ENCODE measurements around the gene SFTPB. TPM values are rescaled to one million over a fixed set of nuclear protein-coding genes. Genes with fewer than 3 reads are reported as not detected.
"Not testable (repeated sequence)": the region's sequence is repeated elsewhere in the genome, so short reads cannot be mapped to it uniquely, and the experiment has no call there.

SFTPB gene
- total RNA-seq, 1 experiment from 2014 or later = 7.6 TPM

DNA sequence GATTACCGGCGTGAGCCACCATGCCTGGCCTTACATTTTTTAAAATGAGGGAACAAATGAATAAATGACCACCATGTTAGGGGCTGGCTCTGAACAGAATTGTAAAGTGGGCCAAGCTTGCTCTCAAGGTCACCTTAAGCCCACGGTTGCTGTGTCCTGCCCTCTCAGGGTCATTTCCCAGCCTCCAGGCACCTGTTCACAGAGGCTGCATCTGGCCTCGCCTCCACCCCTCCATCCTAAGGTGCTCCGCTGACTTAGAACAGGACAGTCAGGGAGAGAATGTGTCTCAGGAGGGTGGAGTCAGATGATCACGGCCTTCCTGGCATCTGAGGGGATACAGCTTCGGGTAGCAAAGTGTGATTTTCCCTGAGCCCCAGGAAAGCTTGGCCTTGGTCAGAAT lies 7.3 kb downstream of the SFTPB start:
- POLR2A ChIA-PET = no interaction called here
- Mint-ChIP-seq H3K4me1 (no peaks in the 10 kb centered on the region), H3K27ac (no peak overlapping the region), H3K27me3 (ENCODE audit: low read depth) (no peaks in the 10 kb centered on the region), H3K4me3 (no peak overlapping the region), H3K9me3 (no peaks in the 10 kb centered on the region), H3K36me3 (no peaks in the 10 kb centered on the region)
- CTCF ChIA-PET = interaction anchor here (1.3 to 3.4 kb wide), 4 partner anchors 12 to 229 kb away, joined by 3 to 19 read pairs (median 6); no protein-coding TSS in a partner anchor
- TF ChIP-seq SMAD4 (CRISPR knock-in tag; IDR thresholded peaks at IDR 0.05) (no peak), JAZF1 (CRISPR knock-in tag; IDR thresholded peaks at IDR 0.05) (no peak), ZNF121 (CRISPR knock-in tag; IDR thresholded peaks at IDR 0.05) (no peak)
- TF ChIP-seq, protein P1, sequence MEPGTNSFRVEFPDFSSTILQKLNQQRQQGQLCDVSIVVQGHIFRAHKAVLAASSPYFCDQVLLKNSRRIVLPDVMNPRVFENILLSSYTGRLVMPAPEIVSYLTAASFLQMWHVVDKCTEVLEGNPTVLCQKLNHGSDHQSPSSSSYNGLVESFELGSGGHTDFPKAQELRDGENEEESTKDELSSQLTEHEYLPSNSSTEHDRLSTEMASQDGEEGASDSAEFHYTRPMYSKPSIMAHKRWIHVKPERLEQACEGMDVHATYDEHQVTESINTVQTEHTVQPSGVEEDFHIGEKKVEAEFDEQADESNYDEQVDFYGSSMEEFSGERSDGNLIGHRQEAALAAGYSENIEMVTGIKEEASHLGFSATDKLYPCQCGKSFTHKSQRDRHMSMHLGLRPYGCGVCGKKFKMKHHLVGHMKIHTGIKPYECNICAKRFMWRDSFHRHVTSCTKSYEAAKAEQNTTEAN (CRISPR knock-in tag; IDR thresholded peaks at IDR 0.05) = no peak
- TF ChIP-seq, protein P2, sequence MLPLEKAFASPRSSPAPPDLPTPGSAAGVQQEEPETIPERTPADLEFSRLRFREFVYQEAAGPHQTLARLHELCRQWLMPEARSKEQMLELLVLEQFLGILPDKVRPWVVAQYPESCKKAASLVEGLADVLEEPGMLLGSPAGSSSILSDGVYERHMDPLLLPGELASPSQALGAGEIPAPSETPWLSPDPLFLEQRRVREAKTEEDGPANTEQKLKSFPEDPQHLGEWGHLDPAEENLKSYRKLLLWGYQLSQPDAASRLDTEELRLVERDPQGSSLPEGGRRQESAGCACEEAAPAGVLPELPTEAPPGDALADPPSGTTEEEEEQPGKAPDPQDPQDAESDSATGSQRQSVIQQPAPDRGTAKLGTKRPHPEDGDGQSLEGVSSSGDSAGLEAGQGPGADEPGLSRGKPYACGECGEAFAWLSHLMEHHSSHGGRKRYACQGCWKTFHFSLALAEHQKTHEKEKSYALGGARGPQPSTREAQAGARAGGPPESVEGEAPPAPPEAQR (CRISPR knock-in tag; IDR thresholded peaks at IDR 0.05) = no peak
- DNase-seq (ENCODE audit: low spot score) (no peak), ATAC-seq (no peak)

DNA sequence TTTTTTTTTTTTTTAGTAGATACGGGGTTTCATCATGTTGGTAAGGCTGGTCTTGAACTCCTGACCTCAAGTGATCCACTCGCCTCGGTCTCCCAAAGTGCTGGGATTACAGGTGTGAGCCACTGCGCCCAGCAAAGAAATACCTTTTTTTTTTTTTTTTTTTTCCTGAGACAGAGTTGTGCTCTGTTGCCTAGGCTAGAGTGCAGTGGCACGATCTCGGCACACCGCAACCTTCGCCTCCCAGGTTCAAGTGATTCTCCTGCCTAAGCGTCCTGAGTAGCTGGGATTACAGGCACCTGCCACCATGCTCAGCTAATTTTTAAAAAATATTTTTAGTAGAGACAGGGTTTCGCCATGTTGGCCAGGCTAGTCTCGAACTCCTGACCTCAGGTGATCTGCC lies 7.7 kb downstream of the SFTPB start:
- H3K9me3 Mint-ChIP-seq; H3K27ac Mint-ChIP-seq; H3K36me3 Mint-ChIP-seq; H3K4me3 Mint-ChIP-seq; ATAC-seq; H3K4me1 Mint-ChIP-seq; POLR2A ChIA-PET; DNase-seq (ENCODE audit: low spot score); H3K27me3 Mint-ChIP-seq (ENCODE audit: low read depth): not testable (repeated sequence)
- CTCF ChIA-PET = interaction anchor here (1.3 to 3.4 kb wide), 6 partner anchors 11 to 229 kb away, joined by 3 to 19 read pairs (median 8); no protein-coding TSS in a partner anchor

DNA sequence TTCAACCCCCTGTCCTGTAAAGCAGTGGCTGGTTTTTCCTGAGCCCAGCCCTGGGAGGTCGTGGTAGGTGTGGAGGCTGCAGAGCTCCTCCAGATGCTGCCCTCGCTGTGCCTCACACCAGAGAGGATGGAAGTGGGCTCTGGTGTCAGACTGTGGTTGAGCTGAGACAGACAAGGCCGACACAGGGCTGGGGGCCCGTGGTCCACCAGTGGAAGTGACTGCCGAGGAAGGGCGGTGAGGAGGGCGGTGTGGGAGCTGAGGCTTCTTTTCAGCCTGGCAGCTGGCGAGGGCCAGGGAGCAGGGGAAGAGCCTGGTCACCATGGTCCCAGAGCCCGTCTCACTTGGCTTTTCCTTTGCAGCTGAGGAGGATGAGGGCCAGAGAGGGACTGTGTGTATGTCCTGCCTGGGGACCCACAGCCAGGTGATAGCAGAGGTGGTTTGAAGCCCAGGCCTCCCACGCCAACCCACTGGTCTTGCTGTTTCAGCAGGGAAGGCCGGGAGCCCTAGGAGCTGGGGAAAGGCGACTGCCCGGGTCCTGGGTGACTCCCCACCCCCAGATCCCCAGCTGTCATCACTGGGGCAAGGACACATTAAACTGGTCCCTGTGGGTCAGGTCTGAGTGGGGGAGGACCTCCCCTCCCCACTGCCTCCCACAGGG lies 8.5 kb downstream of the SFTPB start:
- no peaks in the 10 kb centered on the region for H3K27me3 Mint-ChIP-seq (ENCODE audit: low read depth)
- no peak for TF ChIP-seq RORB (CRISPR knock-in tag; IDR thresholded peaks at IDR 0.05)
- no peak for TF ChIP-seq NFATC4 (CRISPR knock-in tag; IDR thresholded peaks at IDR 0.05)
- TF ChIP-seq, protein P3, sequence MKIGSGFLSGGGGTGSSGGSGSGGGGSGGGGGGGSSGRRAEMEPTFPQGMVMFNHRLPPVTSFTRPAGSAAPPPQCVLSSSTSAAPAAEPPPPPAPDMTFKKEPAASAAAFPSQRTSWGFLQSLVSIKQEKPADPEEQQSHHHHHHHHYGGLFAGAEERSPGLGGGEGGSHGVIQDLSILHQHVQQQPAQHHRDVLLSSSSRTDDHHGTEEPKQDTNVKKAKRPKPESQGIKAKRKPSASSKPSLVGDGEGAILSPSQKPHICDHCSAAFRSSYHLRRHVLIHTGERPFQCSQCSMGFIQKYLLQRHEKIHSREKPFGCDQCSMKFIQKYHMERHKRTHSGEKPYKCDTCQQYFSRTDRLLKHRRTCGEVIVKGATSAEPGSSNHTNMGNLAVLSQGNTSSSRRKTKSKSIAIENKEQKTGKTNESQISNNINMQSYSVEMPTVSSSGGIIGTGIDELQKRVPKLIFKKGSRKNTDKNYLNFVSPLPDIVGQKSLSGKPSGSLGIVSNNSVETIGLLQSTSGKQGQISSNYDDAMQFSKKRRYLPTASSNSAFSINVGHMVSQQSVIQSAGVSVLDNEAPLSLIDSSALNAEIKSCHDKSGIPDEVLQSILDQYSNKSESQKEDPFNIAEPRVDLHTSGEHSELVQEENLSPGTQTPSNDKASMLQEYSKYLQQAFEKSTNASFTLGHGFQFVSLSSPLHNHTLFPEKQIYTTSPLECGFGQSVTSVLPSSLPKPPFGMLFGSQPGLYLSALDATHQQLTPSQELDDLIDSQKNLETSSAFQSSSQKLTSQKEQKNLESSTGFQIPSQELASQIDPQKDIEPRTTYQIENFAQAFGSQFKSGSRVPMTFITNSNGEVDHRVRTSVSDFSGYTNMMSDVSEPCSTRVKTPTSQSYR (CRISPR knock-in tag; IDR thresholded peaks at IDR 0.05) = no peak
- TF ChIP-seq, protein P4, sequence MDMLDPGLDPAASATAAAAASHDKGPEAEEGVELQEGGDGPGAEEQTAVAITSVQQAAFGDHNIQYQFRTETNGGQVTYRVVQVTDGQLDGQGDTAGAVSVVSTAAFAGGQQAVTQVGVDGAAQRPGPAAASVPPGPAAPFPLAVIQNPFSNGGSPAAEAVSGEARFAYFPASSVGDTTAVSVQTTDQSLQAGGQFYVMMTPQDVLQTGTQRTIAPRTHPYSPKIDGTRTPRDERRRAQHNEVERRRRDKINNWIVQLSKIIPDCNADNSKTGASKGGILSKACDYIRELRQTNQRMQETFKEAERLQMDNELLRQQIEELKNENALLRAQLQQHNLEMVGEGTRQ (CRISPR knock-in tag; IDR thresholded peaks at IDR 0.05) = no peak
- H3K27ac Mint-ChIP-seq = no peak overlapping the region
- H3K36me3 Mint-ChIP-seq = no peaks in the 10 kb centered on the region
- H3K4me3 Mint-ChIP-seq = no peak overlapping the region
- no peaks in the 10 kb centered on the region for H3K4me1 Mint-ChIP-seq
- DNase-seq (ENCODE audit: low spot score) = no peak
- ATAC-seq = no peak
- no peaks in the 10 kb centered on the region for H3K9me3 Mint-ChIP-seq
- CTCF ChIA-PET = interaction anchor here (1.5 to 3.4 kb wide), 5 partner anchors 10 to 69 kb away, joined by 4 to 19 read pairs (median 9); no protein-coding TSS in a partner anchor
- POLR2A ChIA-PET = no interaction called here

DNA sequence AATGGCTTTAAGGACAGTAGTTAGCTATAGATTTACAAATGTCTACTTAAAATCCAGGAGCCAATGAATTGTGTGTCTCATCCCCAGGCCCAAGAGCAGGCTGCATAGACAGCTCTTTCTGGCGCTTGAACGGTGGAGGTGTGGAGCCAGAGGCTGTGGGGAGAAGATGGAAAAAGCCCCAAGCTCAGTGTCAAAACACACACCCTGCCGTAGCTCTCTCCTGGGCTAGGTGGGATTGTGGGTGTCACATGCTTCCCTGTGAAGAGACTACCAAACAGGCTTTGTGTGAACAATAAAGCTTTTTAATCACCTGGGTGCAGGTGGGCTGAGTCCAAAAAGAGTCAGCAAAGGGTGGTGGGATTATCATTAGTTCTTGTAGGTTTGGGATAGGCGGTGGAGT lies 10.6 kb downstream of the SFTPB start:
- DNase-seq (ENCODE audit: low spot score); POLR2A ChIA-PET; H3K4me3 Mint-ChIP-seq; H3K4me1 Mint-ChIP-seq; H3K9me3 Mint-ChIP-seq; ATAC-seq; H3K36me3 Mint-ChIP-seq; H3K27ac Mint-ChIP-seq; H3K27me3 Mint-ChIP-seq (ENCODE audit: low read depth): not testable (repeated sequence)
- CTCF ChIA-PET = interaction anchor here (1.3 to 2.4 kb wide), 3 partner anchors 20 to 72 kb away, joined by 6 to 9 read pairs (median 7); no protein-coding TSS in a partner anchor
